ENCODE results near the gene RBM17.
"Not testable (repeated sequence)": the region's sequence is repeated elsewhere in the genome, so short reads cannot be mapped to it uniquely, and the experiment has no call there.

RBM17 gene

GRCh38 chr10:6058682-6059475 lies 30.0 kb upstream of the RBM17 start:
- no peak for TF ChIP-seq CTCF (conservative IDR thresholded peaks at IDR 0.05; ENCODE audit: low read depth, low read length)
- DNase-seq (ENCODE audit: low read depth): no peak
- H3K4me3 ChIP-seq (ENCODE audit: low read length): no peak overlapping the region

GRCh38 chr10:6059506-6059905 lies 29.3 kb upstream of the RBM17 start:
- TF ChIP-seq CTCF (conservative IDR thresholded peaks at IDR 0.05; ENCODE audit: low read depth, low read length): no peak

GRCh38 chr10:6061056-6061455 lies 27.8 kb upstream of the RBM17 start:
- TF ChIP-seq CTCF (conservative IDR thresholded peaks at IDR 0.05; ENCODE audit: low read depth, low read length): no peak
- no peak overlapping the region for H3K4me3 ChIP-seq (ENCODE audit: low read length)
- DNase-seq (ENCODE audit: low read depth): no peak

More at GRCh38 chr10:6059506-6059905, 29.3 kb upstream of the RBM17 start:
- no peak for DNase-seq (ENCODE audit: low read depth)
- no peak overlapping the region for H3K4me3 ChIP-seq (ENCODE audit: low read length)

- no peak for DNase-seq (ENCODE audit: low read depth)
- TF ChIP-seq CTCF (conservative IDR thresholded peaks at IDR 0.05; ENCODE audit: low read depth, low read length): no peak
- H3K4me3 ChIP-seq (ENCODE audit: low read length): no peak within 1 kb of the TSS
Observed at GRCh38 chr10:6062101-6062771, 26.6 kb upstream of the RBM17 start, which contains the start of gene IL2RA. Gene IL2RA (minus strand): TSS chr10:6062367. CDS start chr10:6062151, 216 bp downstream.

- H3K4me3 ChIP-seq (ENCODE audit: low read length): no peak overlapping the region
- DNase-seq (ENCODE audit: low read depth): no peak
- TF ChIP-seq CTCF (conservative IDR thresholded peaks at IDR 0.05; ENCODE audit: low read depth, low read length): no peak
Observed at GRCh38 chr10:6064119-6064518, 24.7 kb upstream of the RBM17 start.

- DNase-seq (ENCODE audit: low read depth); H3K4me3 ChIP-seq (ENCODE audit: low read length): not testable (repeated sequence)
Observed at GRCh38 chr10:6064726-6065125, 24.1 kb upstream of the RBM17 start.

- no peak for DNase-seq (ENCODE audit: low read depth)
- no peak for TF ChIP-seq CTCF (conservative IDR thresholded peaks at IDR 0.05; ENCODE audit: low read depth, low read length)
- H3K4me3 ChIP-seq (ENCODE audit: low read length): no peak overlapping the region
Observed at GRCh38 chr10:6065406-6065805, 23.4 kb upstream of the RBM17 start.

Measured in retinal pigment epithelial cell (primary cell).